GM19043 (cell line): Measurements from ENCODE around the gene GOLM1.
A peak's percentile ranks its signal among the peaks of the same experiment; 100 is the strongest.
"Not testable (repeated sequence)": the region's sequence is repeated elsewhere in the genome, so short reads cannot be mapped to it uniquely, and the experiment has no call there.

ENCODE experiments used
- ATAC-seq: cut with Tn5 transposase; IDR thresholded peaks from one replicate; pipeline ENCODE4 v1.9.1; 2021; ENCODE audit warnings: low read depth; ENCODE audit not compliant: unreplicated experiment

GOLM1 gene, protein sequence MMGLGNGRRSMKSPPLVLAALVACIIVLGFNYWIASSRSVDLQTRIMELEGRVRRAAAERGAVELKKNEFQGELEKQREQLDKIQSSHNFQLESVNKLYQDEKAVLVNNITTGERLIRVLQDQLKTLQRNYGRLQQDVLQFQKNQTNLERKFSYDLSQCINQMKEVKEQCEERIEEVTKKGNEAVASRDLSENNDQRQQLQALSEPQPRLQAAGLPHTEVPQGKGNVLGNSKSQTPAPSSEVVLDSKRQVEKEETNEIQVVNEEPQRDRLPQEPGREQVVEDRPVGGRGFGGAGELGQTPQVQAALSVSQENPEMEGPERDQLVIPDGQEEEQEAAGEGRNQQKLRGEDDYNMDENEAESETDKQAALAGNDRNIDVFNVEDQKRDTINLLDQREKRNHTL

DNA sequence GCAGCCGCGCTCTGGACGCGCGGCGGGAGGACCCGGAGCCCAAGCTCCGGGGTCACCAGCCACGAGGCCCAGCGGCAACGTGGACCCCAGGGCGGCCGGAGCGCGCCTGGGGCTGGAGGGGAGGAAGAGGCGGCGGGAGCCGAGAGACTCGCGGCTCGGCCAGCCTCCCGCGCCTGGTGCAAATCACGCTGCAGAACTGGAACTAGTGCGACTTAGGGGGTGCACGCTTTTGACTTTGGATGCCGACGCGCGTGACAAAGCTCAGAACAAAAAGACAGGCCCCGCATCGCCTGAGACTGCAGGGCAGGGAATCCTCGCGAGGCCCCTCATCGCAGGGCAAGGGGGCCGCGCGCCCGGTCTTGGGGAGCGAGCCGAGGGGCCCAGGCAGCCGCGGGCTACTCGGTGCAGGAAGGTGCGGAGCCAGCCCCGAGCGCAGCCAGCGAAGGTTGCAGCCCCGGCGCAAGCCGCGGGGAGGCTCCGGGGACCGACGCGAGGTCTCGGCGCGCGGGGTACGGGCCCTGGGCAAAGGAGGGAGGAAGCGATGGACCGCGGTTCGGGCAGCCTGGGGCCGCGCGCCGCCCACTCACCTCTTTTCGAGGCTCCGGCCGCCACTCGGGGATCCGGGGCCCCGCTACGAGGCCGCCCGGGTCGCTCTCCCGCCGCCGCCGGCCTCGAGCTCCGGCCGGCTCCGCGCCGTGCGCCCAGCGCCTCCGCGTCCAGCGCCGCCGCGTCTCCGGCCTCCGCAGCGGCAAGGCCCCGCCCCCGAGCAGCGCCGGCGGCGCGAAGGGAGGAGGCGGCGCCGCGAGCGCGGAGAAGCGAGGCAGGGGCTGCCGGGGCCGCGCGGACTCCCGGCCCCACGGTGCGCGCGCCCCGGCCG is at the start of gene GOLM1:
GOLM1 (minus strand) TSS at position 735 of the 877 bp plus-strand sequence. CDS start 20,238 bp downstream, outside the sequence.
- ATAC-seq, result peak; percentile 60

DNA sequence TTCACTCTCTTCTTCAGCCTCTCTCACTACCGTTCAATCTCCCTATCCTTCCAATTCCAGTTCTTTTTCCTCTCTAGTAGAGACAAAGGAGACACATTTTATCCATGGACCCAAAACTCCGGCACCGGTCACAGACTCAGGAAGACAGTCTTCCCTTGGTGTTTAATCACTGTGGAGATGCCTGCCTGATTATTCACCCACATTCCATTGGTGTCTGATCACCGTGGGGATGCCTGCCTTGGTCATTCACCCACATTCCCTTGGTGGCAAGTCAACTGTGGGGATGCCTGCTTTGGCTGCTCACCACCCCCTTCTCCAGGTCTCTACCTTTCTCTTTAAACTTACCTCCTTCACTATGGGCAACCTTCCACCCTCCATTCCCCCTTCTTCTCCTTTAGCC is 47.3 kb upstream of the GOLM1 start:
- not testable (repeated sequence) for ATAC-seq

- ATAC-seq, result not testable (repeated sequence)
Measured at GRCh38 chr9:86145960-86146359, 46.6 kb upstream of the GOLM1 start.

- no peak for ATAC-seq
Measured at GRCh38 chr9:86142973-86143372, 43.6 kb upstream of the GOLM1 start.

GRCh38 chr9:86141843-86142242 is 42.5 kb upstream of the GOLM1 start:
- ATAC-seq, result no peak

GRCh38 chr9:86135371-86135770 is 36.0 kb upstream of the GOLM1 start:
- no peak for ATAC-seq

GRCh38 chr9:86134361-86134760 is 35.0 kb upstream of the GOLM1 start:
- ATAC-seq, result no peak

DNA sequence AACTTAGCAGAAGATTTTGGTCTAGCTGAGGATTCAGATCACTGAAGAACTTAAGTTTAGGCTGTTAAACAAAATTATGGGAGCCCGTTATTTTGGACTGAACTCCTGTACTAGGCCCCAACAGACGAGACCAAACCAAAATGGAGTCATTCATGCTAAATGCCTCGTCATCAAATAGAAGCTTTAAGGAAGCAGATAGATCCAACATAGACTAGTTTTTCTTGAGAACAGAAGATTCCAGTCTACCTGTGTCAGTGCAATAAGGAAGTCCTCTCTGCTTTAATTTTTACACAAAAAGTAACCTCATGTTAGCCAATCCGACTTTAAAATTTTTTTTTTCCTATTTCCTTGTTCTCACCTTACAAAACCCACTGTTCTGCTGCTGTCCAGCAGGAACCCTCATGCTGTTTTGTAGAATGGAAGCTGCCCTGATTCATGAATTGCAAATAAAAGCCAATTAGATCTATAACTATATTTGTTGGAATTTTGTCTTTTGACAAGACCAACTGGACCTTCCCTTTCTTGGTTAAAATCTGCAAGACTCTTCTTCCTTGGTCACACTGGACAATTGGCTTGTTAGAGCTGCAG is 29.0 kb upstream of the GOLM1 start:
- no peak for ATAC-seq

- ATAC-seq, result no peak
Measured at GRCh38 chr9:86126998-86127972, 27.9 kb upstream of the GOLM1 start.

- no peak for ATAC-seq
Measured at GRCh38 chr9:86122311-86122710, 23.0 kb upstream of the GOLM1 start.

DNA sequence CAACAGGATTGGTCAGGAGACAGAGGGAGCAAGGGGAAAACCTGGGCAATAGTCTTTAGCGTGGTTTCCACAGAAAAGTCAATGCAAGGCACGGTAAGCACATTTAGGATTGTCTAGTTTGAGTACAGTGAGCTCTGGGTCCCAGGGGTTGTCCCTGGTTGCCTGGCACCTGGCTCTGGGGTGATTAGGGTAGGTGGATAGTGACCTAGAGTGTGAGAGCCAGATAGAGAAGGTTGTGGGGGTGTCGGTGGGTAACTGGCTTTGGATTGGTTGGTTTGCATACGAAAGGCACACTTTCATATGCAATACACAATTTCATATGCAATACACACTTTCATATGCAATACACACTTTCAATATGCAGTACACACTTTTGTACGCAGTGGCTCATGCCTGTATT is 20.1 kb upstream of the GOLM1 start:
- no peak for ATAC-seq

DNA sequence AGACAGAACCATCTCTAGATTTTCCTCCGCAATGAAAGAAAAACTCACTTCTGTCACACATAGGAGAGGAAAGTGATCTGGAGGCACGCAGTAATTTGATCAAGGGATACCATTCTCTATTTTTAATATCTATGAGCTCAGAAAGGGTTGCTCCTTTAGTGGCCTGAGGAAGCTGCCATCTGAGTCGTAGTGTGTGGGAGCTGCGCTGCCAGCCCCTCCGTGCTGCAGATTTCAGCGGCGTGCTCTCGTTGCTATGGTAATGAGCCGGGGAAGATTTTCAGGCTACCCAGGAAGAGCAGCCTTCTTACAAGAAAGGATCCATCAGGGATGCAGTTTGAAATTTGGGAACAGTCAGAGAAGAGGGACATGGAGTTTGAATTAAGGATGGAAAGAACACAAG is 17.1 kb upstream of the GOLM1 start:
- ATAC-seq, result no peak

- no peak for ATAC-seq
Measured at GRCh38 chr9:86115886-86116285, 16.5 kb upstream of the GOLM1 start.

- no peak for ATAC-seq
Measured at GRCh38 chr9:86112057-86112456, 12.7 kb upstream of the GOLM1 start.

DNA sequence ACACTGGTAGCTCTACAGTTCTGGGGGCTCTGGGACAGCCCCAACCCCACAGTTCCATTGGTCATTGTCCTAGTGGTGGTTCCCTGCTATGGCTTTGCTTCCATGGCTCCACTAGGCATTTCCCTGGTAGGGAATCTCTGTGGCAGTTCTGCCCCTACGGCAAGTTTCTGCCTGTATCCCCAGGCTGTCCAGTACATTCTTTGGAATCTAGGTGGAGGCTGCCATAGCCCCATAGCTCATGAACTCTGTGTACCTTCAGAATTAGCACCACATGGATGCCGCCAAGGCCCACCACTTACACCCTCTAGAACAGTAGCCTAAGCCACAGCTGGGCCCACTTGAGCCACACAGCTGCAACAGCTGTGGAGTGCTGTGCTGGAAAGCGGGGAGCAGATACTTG is 3.3 kb upstream of the GOLM1 start:
- ATAC-seq, result no peak

DNA sequence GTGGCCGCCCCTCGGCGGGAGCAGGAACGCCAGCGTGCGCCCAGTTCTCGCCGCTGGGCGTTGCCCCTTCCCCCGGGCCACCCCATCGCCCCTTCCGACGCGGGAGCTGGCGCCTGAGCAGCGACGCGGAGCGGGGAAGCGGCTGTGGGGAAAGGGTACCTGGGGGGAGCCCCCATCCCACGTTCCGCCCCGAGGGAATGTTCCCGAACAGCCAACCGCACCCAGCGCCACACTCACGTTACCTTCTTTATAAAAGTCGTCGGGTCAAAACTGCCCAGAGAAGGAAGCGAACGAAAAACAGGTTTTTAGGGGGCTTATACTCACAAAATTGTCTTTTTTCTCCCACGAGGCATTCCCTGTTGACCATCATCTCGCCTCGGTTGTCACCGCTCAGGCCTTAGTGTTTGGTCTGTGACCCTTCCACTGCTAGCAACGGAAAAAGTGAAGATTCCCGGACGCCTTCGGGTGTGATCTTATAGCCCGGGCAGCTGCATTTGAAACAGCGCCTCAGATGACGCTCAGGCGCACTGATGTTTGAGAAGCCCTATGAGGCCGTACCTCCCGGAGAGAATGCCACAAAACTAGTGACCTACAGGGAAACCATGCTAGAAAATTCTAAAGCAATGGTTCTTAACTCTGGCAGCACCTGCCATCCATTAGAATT is 475 bp upstream of the GOLM1 start:
- ATAC-seq, result no peak

DNA sequence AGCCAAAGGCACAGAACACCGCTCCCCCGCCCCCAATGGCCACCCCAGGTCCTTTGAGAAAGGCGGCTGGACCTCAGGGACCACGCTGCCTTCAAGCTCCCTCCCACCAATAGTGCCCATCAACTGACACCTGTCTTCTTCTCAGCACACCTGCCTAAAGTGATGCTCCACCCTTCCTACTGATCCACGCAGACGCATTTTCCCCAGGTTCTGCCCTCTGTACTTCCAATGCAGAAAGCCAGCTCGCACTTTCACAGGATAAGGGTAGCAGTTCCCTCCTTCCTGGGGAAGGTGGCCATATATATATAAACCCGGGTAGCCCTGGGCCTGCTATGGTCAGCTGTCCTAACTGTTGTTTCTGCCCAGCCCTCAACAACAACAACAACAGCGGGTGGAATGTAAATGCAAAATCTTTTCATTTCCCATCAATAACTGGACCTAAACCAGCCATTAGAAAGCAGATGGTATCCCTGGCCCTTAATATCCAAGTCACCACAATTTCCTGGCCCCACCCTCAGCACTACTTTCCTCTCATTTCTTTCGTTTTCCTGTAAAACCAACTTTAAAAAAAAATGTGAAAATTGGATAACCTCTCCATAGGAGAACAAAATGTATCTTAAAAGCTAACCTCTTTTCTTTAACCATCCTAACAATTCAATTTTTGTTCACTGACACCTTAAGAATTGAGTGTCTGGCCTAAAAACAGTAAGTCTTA is 1.7 kb downstream of the GOLM1 start:
- no peak for ATAC-seq

GRCh38 chr9:86096386-86096785 is 3.0 kb downstream of the GOLM1 start:
- no peak for ATAC-seq
